RPMI8226 (cell line): ENCODE results near the gene NUAK1.
"Not testable (repeated sequence)": the region's sequence is repeated elsewhere in the genome, so short reads cannot be mapped to it uniquely, and the experiment has no call there.

Experiments
- DNase-seq: peaks from one replicate; pipeline ENCODE4 v3.0.0-alpha.2; 2015

NUAK1 gene

GRCh38 chr12:106027911-106028310, 110.8 kb downstream of the NUAK1 start:
- no peak for DNase-seq

GRCh38 chr12:106027286-106027685, 111.5 kb downstream of the NUAK1 start:
- no peak for DNase-seq

GRCh38 chr12:106025129-106025528, 113.6 kb downstream of the NUAK1 start:
- no peak for DNase-seq

- DNase-seq: no peak
Observed at GRCh38 chr12:106023039-106023438, 115.7 kb downstream of the NUAK1 start.

GRCh38 chr12:106022568-106023012, 116.2 kb downstream of the NUAK1 start:
- no peak for DNase-seq

- DNase-seq: no peak
Observed at GRCh38 chr12:106021516-106021915, 117.2 kb downstream of the NUAK1 start.

DNA sequence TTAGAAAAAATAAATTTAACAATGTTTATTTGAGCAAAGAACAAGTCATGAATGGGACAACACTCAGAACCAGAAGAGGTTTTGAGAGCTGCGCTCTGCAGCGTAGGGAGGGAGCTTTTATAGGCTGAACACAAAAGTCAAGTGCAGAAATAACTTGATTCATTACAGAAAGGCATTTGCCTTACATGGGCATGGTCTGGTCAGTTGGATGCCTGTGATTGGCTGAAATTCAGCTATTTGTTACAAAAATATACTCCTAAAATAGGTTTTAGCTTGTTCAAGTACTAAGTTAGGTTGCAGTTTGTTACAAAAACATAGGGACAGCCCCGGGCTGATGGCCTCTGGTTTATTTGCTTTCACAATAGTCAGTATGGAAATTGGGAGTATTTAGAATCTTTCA, 118.0 kb downstream of the NUAK1 start:
- no peak for DNase-seq

DNA sequence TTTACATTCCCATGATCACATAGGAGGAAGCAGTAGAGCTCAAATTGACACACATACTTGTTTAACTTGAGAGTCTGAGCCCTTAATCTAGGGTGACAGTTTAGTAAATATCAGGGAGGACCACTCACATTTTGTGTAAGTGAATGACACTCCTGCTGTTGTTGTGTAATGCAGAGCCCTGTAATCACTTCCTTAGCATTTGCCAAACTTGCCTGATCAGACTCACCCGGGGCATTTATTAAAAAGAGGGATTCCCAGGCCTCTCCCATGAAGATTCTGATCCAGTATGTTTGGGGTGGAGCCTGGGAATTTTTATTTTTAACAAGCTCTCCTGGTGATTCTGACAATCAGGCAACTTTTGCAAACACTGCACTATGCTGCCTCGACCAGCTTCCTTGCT, 119.6 kb downstream of the NUAK1 start:
- DNase-seq: no peak

- DNase-seq: no peak
Observed at GRCh38 chr12:106018286-106018685, 120.5 kb downstream of the NUAK1 start.

- not testable (repeated sequence) for DNase-seq
Observed at GRCh38 chr12:106016601-106017278, 122.0 kb downstream of the NUAK1 start.

DNA sequence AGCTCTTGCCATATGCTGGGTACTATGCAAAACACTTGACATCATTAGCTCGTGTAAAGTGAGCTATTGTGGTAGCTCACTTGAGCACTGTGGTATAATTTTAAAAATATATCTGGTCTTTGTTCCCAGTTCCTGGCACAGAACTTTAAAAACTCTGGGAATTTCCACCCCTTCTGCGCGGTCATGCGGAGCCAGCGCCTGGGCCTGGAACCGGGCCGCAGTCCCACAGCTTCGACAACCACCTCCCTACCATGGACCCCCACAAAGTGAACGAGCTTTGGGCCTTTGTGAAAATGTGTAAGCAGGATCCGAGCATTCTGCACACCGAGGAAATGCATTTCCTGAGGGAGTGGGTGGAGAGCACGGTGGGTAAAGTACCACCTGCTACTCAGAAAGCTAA, 123.1 kb downstream of the NUAK1 start:
- no peak for DNase-seq

DNA sequence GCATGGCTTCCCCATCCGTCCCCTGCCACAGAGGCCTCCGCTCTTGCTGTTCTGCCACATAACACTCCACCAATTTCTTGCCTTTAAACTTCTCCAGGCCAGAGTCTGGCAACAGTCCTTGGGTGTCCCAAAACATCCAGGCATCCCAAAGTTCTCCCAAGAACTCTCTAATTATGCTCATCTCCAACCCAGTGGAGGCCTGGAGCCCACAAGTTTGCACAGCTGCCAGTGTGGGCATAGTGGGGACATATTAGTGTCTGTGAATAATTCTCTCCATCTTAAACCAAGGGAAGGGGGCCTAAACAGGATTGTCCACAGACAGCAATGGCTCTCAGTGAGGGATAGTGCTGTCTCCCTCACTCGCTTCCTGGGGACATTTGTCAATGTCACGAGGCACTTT, 124.8 kb downstream of the NUAK1 start:
- DNase-seq: no peak
